HG03571 (cell line): ENCODE data around the gene GOLGA8M.
"Not testable (repeated sequence)": the region's sequence is repeated elsewhere in the genome, so short reads cannot be mapped to it uniquely, and the experiment has no call there.

Experiments
- ATAC-seq: cut with Tn5 transposase; IDR thresholded peaks from one replicate; pipeline ENCODE4 v1.9.1; 2021; ENCODE audit not compliant: unreplicated experiment

GOLGA8M gene

DNA sequence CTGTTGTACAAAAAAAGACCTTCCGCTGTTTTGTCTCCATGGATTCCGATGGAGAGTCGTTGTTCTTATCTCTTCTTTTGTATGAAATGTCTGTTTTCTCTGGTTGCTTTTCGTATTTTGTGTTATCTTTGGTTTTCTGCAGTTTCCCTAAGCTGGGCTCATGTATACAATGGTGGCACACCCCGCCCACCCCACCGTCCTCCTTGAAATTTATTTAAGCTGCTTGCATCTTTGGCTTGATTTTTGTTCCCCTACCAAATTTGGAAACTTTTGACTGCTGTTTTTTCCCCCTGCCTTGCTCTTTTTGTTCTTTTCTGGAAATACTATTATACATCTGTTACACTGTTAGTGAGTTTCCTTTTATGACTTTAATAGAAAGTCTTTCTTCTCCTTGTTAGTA lies 47.6 kb downstream of the GOLGA8M start:
- not testable (repeated sequence) for ATAC-seq

DNA sequence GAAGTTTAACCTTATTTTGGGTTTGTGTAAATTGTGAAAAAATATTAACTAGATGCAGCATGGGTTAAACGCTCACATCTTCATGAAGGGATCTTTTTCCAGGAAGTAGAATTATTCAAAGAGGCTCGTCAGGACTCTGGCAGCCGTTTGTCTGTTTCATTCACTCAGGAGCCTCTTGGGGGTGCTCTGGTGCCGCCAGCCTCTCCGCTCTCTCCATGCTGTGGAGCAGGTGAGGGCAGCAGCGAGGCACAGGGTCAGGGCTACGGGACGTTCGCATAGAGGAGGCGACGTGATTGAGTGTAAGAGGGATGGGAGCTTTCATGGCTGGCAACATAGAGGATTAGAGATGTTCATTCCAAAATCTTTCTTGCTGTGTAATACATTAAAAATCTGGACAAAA lies 48.5 kb downstream of the GOLGA8M start:
- not testable (repeated sequence) for ATAC-seq

DNA sequence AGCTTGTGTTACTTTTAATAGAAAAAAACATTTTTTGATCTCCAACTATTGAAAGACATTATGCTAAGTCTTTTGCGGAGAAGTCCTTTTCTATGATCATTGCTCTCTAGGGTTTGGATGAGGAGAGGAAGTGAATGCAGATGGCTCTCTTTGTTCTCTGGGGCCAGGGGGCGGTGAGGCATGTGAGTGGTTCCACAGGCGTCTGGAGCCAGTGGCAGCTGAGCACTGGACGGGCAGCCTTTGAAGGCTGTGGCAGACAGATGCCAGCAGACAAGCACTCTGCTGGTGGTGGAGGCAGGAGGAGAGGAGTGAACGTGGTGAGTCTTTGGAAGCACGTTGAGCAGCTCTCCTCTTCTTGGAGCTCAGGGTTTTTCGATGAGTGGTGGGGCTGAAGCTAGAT lies 51.5 kb downstream of the GOLGA8M start:
- not testable (repeated sequence) for ATAC-seq

DNA sequence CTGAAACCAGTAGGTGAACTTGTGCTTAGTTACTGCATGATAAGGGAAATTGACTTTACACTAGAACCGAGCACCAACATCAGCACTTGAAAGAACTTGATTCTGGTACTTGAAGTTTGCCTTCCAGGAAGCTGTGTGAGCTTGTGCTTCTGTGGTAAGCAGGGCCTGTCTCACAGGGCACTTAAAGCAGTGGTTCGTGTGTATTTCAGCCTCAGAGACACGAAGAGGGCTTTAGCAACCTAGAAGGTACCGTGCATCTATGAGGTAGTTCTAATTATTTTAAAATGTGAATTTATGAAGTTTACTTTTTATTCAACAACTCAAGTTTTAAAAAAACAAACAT lies 56.2 kb downstream of the GOLGA8M start:
- ATAC-seq, result not testable (repeated sequence)

DNA sequence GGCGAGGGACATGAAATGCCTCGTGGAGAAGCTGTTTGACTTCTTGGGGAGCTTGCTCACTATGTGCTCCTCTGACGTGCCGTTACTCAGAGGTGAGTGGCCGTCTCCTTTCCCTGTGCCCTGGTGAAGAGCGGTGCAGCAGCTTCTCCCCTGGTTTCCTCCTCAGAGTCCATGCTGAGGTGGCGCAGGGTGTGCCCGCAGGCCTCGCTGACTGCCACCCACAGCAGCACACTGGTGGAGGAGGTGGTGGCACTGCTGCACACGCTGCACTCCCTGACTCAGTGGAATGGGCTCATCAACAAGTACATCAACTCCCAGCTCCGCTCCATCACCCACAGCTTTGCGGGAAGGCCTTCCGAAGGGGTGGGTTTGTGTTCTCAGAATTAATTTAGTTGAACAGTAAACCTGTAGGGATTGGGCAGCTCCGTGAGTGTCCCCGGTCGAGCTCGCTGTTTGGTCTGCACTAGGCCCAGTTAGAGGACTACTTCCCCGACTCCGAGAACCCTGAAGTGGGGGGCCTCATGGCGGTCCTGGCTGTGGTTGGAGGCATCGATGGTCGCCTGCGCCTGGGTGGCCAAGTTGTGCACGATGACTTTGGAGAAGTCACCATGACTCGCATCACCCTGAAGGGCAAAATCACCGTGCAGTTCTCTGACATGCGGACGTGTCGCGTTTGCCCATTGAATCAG lies 56.7 kb downstream of the GOLGA8M start:
- not testable (repeated sequence) for ATAC-seq

DNA sequence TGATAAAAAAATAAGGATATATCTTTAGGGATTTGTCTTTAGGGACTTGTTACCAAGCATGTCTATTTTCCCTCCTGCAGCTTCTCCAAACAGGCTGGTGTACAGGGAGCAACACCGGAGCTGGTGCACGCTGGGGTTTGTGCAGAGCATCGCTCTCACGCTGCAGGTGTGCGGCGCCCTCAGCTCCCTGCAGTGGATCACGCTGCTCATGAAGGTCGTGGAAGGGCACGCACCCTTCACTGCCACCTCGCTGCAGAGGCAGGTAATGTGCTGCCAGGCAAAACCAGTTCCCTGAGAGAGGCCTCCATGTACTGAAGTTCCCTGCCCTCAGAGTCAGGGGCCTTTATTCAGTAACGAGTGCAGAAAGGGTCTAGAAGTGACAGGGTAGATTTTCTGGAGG lies 58.0 kb downstream of the GOLGA8M start:
- not testable (repeated sequence) for ATAC-seq

DNA sequence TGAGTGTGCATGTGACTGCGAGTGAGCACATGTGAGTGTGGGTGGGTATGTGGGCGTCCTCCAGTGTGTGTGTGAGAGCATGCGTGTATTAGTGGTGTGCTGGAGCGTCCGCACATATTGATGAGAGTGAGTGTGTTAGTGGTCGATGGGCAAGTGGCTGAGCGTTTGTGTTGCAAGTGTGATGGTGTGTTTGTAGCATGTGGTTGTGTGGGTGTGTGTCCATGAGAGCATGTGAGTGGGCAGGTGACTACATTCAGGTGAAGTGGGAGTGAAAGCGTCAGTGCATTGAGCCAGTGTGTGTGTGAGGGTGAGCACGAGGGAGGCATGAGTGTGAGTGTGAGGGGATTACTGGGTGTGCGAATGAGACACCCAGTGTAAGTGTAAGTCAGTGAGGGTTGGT lies 59.7 kb downstream of the GOLGA8M start:
- ATAC-seq, result not testable (repeated sequence)
